GM12878 (cell line): ENCODE measurements around the gene SMIM27. TPM values are rescaled to one million over a fixed set of nuclear protein-coding genes. Genes with fewer than 3 reads are reported as not detected.

Experiments used
- ATAC-seq: fragments of 200-7000 bp; cut with Tn5 transposase; 3 replicates; pipeline ENCODE4 v1.9.1; 2020; ENCODE audit warnings: mild to moderate bottlenecking, moderate library complexity
- BruUV-seq: library from RNA; stranded (reverse); fragments of 400-500 nt; replicated peaks from 2 replicates; lab custom pipeline; 2021; lab: Mats Ljungman, UMichigan
- CTCF ChIA-PET: fragments of 300-600 bp; sonication (Branson Sonifier 250); formaldehyde crosslinking; extraction: SDS; loops from one replicate; lab custom pipeline; 2021; ENCODE audit warnings: inconsistent platforms; lab: Yijun Ruan, JAX
- POLR2A ChIA-PET: fragments of 350-600 bp; formaldehyde crosslinking; extraction: SDS; loops from one replicate; lab custom pipeline; 2021; ENCODE audit warnings: inconsistent platforms; lab: Charles Lee
- RAD21 ChIA-PET: fragments of 300-600 bp; sonication (Branson Sonifier 250); formaldehyde crosslinking; loops from one replicate; lab custom pipeline; 2023; ENCODE audit warnings: antibody characterized with exemption; ENCODE audit not compliant: unreplicated experiment; lab: Charles Lee
- SMC1A ChIA-PET: fragments of 300-600 bp; sonication (Branson Sonifier 250); formaldehyde crosslinking; loops from one replicate; lab custom pipeline; 2023; ENCODE audit not compliant: unreplicated experiment, uncharacterized antibody; lab: Charles Lee
- DNase-seq: peaks from one replicate; pipeline ENCODE4 v3.0.0-alpha.2; 2011; ENCODE audit warnings: low read depth, low spot score
- FAIRE-seq: peaks from 3 replicates; lab custom pipeline; 2011; peaks lifted over from hg19 to GRCh38; lab: Jason Lieb, UNC
- H2AFZ ChIP-seq: 2 replicates; pipeline ENCODE4 v1.6.0; 2011; ENCODE audit warnings: low read depth, low read length, control low read depth; ENCODE audit not compliant: control insufficient read depth
- H3K27ac ChIP-seq: 2 replicates; pipeline ENCODE4 v1.5.1; 2011; ENCODE audit warnings: control low read depth; ENCODE audit not compliant: control insufficient read depth, insufficient read depth
- H3K27me3 ChIP-seq, 2 experiments: replicated peaks in 1 of 2; 2 replicates each; pipeline versions ENCODE4 v1.6.0 to v1.6.1; 2011; ENCODE audit warnings: low read length in 1 of 2; ENCODE audit not compliant: control insufficient read depth in 2 of 2, insufficient read depth in 2 of 2
- H3K36me3 ChIP-seq, 2 experiments: 2 replicates each; pipeline ENCODE4 v1.5.1; 2011; ENCODE audit warnings: low read length in 1 of 2; ENCODE audit not compliant: control insufficient read depth in 2 of 2, insufficient read depth in 2 of 2
- H3K4me1 ChIP-seq: 2 replicates; pipeline ENCODE4 v1.6.1; 2011; ENCODE audit warnings: mild to moderate bottlenecking, low read length, moderate library complexity, mixed read lengths; ENCODE audit not compliant: control insufficient read depth, insufficient read depth
- H3K4me2 ChIP-seq: 2 replicates; pipeline ENCODE4 v1.6.0; 2011; ENCODE audit warnings: control low read depth; ENCODE audit not compliant: control insufficient read depth, insufficient read depth
- H3K4me3 ChIP-seq: fragments of 200-600 bp; sonication (generic); 2 replicates; pipeline ENCODE4 v1.5.1; 2016
- H3K79me2 ChIP-seq: 2 replicates; pipeline ENCODE4 v1.6.0; 2011; ENCODE audit warnings: low read length; ENCODE audit not compliant: control insufficient read depth, insufficient read depth
- H3K9ac ChIP-seq: 2 replicates; pipeline ENCODE4 v1.8.0; 2011; ENCODE audit warnings: low read length, control low read depth, mixed read lengths; ENCODE audit not compliant: control insufficient read depth, insufficient read depth
- H3K9me3 ChIP-seq: replicated peaks from 3 replicates; pipeline ENCODE4 v1.5.1; 2011; ENCODE audit warnings: mild to moderate bottlenecking, low read length; ENCODE audit not compliant: control insufficient read depth, insufficient read depth
- H4K20me1 ChIP-seq: 2 replicates; pipeline ENCODE4 v1.6.0; 2011; ENCODE audit not compliant: control insufficient read depth, insufficient read depth
- ATF2 ChIP-seq: IDR thresholded peaks from 2 replicates; pipeline ENCODE4 v1.6.1; 2012; ENCODE audit warnings: low read length, inconsistent platforms
- BACH1 ChIP-seq: fragments of 450-650 bp; IDR thresholded peaks from 2 replicates; pipeline ENCODE4 v1.6.1; 2017; ENCODE audit warnings: mild to moderate bottlenecking, borderline replicate concordance
- BHLHE40 ChIP-seq, 2 experiments: fragments of 450-650 bp in 1 of 2; IDR thresholded peaks; 2 replicates each; pipeline ENCODE4 v1.6.1; 2011 to 2017; ENCODE audit warnings: low read depth in 2 of 2, borderline replicate concordance in 1 of 2, improper control_type of control experiment in 1 of 2, low read length in 1 of 2, mild to moderate bottlenecking in 1 of 2
- CHD4 ChIP-seq: fragments of 200-600 bp; sonication (generic); IDR thresholded peaks from 2 replicates; pipeline ENCODE4 v1.6.1; 2016; ENCODE audit warnings: mild to moderate bottlenecking
- EP300 ChIP-seq, 2 experiments: fragments of 150-350 bp in 1 of 2; IDR thresholded peaks; 2 replicates each; pipeline ENCODE4 v1.6.1; 2011 to 2012; ENCODE audit warnings: low read depth in 2 of 2, low read length in 2 of 2, borderline replicate concordance in 1 of 2, improper control_type of control experiment in 1 of 2, inconsistent platforms in 1 of 2; ENCODE audit not compliant: control insufficient read depth in 1 of 2
- GATAD2B ChIP-seq: fragments of 450-650 bp; conservative IDR thresholded peaks from 2 replicates; pipeline ENCODE4 v1.6.1; 2017; ENCODE audit warnings: low read depth, mild to moderate bottlenecking, moderate library complexity
- IKZF2 ChIP-seq, 2 experiments: fragments of 450-650 bp; IDR thresholded peaks; 2 replicates each; pipeline ENCODE4 v1.6.1; 2017; ENCODE audit warnings: mild to moderate bottlenecking in 2 of 2, moderate library complexity in 2 of 2
- JUNB ChIP-seq: IDR thresholded peaks from 2 replicates; pipeline ENCODE4 v1.6.1; 2016; ENCODE audit warnings: antibody characterized with exemption, mild to moderate bottlenecking
- MTA2 ChIP-seq: fragments of 450-650 bp; IDR thresholded peaks from 2 replicates; pipeline ENCODE4 v1.6.1; 2016; ENCODE audit warnings: low read depth, mild to moderate bottlenecking, moderate library complexity
- MTA3 ChIP-seq: IDR thresholded peaks from 2 replicates; pipeline ENCODE4 v1.6.1; 2012; ENCODE audit warnings: low read length, inconsistent platforms, borderline replicate concordance
- MYC ChIP-seq: IDR thresholded peaks from 2 replicates; pipeline ENCODE4 v1.6.1; 2011; ENCODE audit warnings: mild to moderate bottlenecking, low read length, moderate library complexity, inconsistent platforms; ENCODE audit not compliant: insufficient read depth, insufficient replicate concordance, insufficient read length, severe bottlenecking
- NR2C1 ChIP-seq: fragments of 450-650 bp; IDR thresholded peaks from 2 replicates; pipeline ENCODE4 v1.6.1; 2017; ENCODE audit warnings: antibody characterized with exemption, mild to moderate bottlenecking, moderate library complexity
- NRF1 ChIP-seq: conservative IDR thresholded peaks from 2 replicates; pipeline ENCODE4 v1.6.1; 2011; ENCODE audit warnings: mild to moderate bottlenecking, low read depth, low read length, improper control_type of control experiment
- SMAD5 ChIP-seq: IDR thresholded peaks from 2 replicates; pipeline ENCODE4 v1.6.1; 2016; ENCODE audit warnings: antibody characterized with exemption, low read depth
- ZNF24 ChIP-seq: fragments of 450-650 bp; IDR thresholded peaks from 2 replicates; pipeline ENCODE4 v1.6.1; 2017; ENCODE audit warnings: antibody characterized with exemption, mild to moderate bottlenecking
- WGBS: methylation state at CpG from one replicate; pipeline ENCODE4 v1.1.6; 2016; ENCODE audit warnings: low lambda C conversion rate; ENCODE audit not compliant: insufficient replicate concordance, insufficient coverage; ENCODE audit errors: missing lambda C conversion rate; 5-methylcytosine and 5-hydroxymethylcytosine counted together
- in situ Hi-C: fragments of 300-500 bp; cut with MboI; formaldehyde crosslinking; loops from 9 replicates; pipeline ENCODE4 v1.14.3; 2018; ENCODE audit warnings: mixed read lengths
- intact Hi-C: fragments of 100-400 bp; cut with micrococcal nuclease; formaldehyde crosslinking; loops from one replicate; pipeline ENCODE4 v1.14.2; 2022; ENCODE audit not compliant: unreplicated experiment
- polyA plus RNA-seq, 11 experiments: library from polyadenylated mRNA; depleted of rRNA in 4 of 11; unstranded in 6 of 11; stranded (reverse) in 5 of 11; fragments of >200 nt; fragmentation: Nextera tagmentation in 4 of 11; fragmentation: Illumina TruSeq in 1 of 11; extraction: Ambion mirVana in 4 of 11; extraction: Trizol in 1 of 11; gene quantifications; 1 replicate in 1 of 11; 2 replicates in 10 of 11; pipeline versions ENCODE4 v1.2.1 to v1.2.3, GENCODE V29; 2011 to 2016; ENCODE audit warnings: inconsistent platforms in 2 of 11, missing spikeins in 2 of 11, low read depth in 1 of 11
- total RNA-seq, 4 experiments: library from RNA; depleted of rRNA in 3 of 4; stranded (reverse); fragments of >200 nt in 3 of 4; fragmentation: Illumina TruSeq in 1 of 4; extraction: Trizol in 1 of 4; gene quantifications; 2 replicates each; pipeline versions ENCODE4 v1.2.1 to v1.2.3, GENCODE V29; 2013 to 2021
- TF ChIP-seq, protein P1 (sequence below): fragments of 150-350 bp; IDR thresholded peaks from 2 replicates; pipeline ENCODE4 v1.6.1; 2014; ENCODE audit warnings: mild to moderate bottlenecking, low read depth, low read length

Gene SMIM27
- total and polyA plus RNA-seq, 10 of the 15 experiments (the other 5 are each of a cell fraction or from before 2014, with no cell fraction given), result 12.2 to 47.3 (median 26.5) TPM

- TF ChIP-seq MYC, result peak; percentile 25
- no peak for TF ChIP-seq MTA2
- TF ChIP-seq GATAD2B, result no peak
- TF ChIP-seq ZNF24, result no peak
- TF ChIP-seq IKZF2 (IDR thresholded peaks at IDR 0.05), result no peak
- TF ChIP-seq SMAD5, result peak; percentile 88
Measured at GRCh38 chr9:32572900-32573523, 20.9 kb downstream of the SMIM27 start, which contains the start of gene NDUFB6 (continued).

DNA sequence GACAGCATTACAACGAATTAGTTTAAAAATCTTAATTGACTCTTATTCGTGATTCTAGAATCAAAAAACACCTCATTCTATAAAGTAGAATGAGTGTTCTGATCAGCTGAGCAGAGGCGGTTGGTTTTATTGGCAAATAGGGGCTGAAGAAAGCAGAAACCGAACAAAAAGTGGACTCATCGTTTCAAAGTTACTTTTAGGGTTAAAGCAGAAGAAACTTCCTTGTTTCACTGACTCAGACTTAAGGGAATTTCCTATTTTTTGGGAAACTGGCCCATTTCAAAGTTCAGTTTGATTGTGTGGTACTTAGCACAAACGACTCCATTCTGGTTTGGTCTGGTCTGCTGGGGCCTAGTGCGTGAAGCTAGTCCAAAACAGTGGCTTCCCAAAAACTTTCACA is 21.7 kb downstream of the SMIM27 start:
- H3K4me3 ChIP-seq, result peak overlapping the region; percentile 85; the same call in 1 of the 2 replicates
- H3K79me2 ChIP-seq, result peaks cover 32% of the 10 kb centered on the region
- no peak overlapping the region for H3K9ac ChIP-seq
- H2AFZ ChIP-seq, result peak overlapping the region; percentile 95
- intact Hi-C loops, result loop anchor here (1.0 to 5.0 kb wide), 3 partner anchors 49 to 427 kb away; partner anchors contain the start of gene APTX
- ChIA-PET POLR2A (interaction anchor here (0.7 to 2.1 kb wide), 3 partner anchors 24 to 195 kb away, joined by 3 to 12 read pairs (median 3); no protein-coding TSS in a partner anchor), CTCF (interaction anchor here (0.8 to 4.2 kb wide), 11 partner anchors 8 to 394 kb away, joined by 3 to 182 read pairs (median 25); partner anchors contain the start of genes ACO1, SMIM27 and TOPORS), RAD21 (interaction anchor here (1.6 to 12.1 kb wide), 4 partner anchors 23 to 197 kb away, joined by 5 to 368 read pairs (median 40); partner anchors contain the start of genes RIGI, SMIM27 and TOPORS), SMC1A (interaction anchor here (0.8 to 4.0 kb wide), 10 partner anchors 7 to 394 kb away, joined by 3 to 100 read pairs (median 7); partner anchors contain the start of gene RIGI)
- BruUV-seq, result no TSS peak
- FAIRE-seq (no peak), DNase-seq (no peak), ATAC-seq (no peak)
- no peak overlapping the region for H3K27ac ChIP-seq
- H3K9me3 ChIP-seq, result no peaks in the 10 kb centered on the region
- in situ Hi-C loops, result no loop called here
- no peaks in the 10 kb centered on the region; a peak in 1 of 4 replicates for H3K36me3 ChIP-seq
- no peaks in the 10 kb centered on the region for H4K20me1 ChIP-seq
- H3K4me1 ChIP-seq, result peaks cover 4% of the 10 kb centered on the region; the same call in 1 of the 2 replicates
- no peaks in the 10 kb centered on the region for H3K27me3 ChIP-seq
- TF ChIP-seq JUNB (no peak), NRF1 (no peak), NR2C1 (no peak), ATF2 (no peak), MTA3 (no peak), CHD4 (no peak), BHLHE40 (IDR thresholded peaks at IDR 0.05; ENCODE audit: borderline replicate concordance in 1 of 2, low read depth in 2 of 2, low read length in 1 of 2) (no peak), EP300 (IDR thresholded peaks at IDR 0.05; ENCODE audit: borderline replicate concordance in 1 of 2, control insufficient read depth in 1 of 2, low read depth in 2 of 2, low read length in 2 of 2) (no peak), BACH1 (no peak)
- TF ChIP-seq, protein P1, sequence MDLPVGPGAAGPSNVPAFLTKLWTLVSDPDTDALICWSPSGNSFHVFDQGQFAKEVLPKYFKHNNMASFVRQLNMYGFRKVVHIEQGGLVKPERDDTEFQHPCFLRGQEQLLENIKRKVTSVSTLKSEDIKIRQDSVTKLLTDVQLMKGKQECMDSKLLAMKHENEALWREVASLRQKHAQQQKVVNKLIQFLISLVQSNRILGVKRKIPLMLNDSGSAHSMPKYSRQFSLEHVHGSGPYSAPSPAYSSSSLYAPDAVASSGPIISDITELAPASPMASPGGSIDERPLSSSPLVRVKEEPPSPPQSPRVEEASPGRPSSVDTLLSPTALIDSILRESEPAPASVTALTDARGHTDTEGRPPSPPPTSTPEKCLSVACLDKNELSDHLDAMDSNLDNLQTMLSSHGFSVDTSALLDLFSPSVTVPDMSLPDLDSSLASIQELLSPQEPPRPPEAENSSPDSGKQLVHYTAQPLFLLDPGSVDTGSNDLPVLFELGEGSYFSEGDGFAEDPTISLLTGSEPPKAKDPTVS, result no peak
- H3K4me2 ChIP-seq, result no peak overlapping the region; the same call in 1 of the 2 replicates
- 95% methylated on average over 7 of the region's 7 CpGs for WGBS
